ENCODE results near the gene EPS8. TPM values are rescaled to one million over a fixed set of nuclear protein-coding genes. Genes with fewer than 3 reads are reported as not detected.

EPS8 gene
- total RNA-seq (2014; rRNA removed; shearing (Covaris generic)), result 0.64 and 0.92 TPM in 2 replicates
- 0.44 and 0.61 TPM in 2 replicates for total RNA-seq (2022)
- Bru-seq, nascent RNA, result percentile 24 among the genes with signal in this experiment
- BruChase-seq, experiment 1, labeled RNA remaining after a 6-hour chase, result percentile 15 among the genes with signal in this experiment
- BruChase-seq, experiment 2, labeled RNA remaining after a 2-hour chase, result percentile 20 among the genes with signal in this experiment
- long read RNA-seq, result 0 reads

DNA sequence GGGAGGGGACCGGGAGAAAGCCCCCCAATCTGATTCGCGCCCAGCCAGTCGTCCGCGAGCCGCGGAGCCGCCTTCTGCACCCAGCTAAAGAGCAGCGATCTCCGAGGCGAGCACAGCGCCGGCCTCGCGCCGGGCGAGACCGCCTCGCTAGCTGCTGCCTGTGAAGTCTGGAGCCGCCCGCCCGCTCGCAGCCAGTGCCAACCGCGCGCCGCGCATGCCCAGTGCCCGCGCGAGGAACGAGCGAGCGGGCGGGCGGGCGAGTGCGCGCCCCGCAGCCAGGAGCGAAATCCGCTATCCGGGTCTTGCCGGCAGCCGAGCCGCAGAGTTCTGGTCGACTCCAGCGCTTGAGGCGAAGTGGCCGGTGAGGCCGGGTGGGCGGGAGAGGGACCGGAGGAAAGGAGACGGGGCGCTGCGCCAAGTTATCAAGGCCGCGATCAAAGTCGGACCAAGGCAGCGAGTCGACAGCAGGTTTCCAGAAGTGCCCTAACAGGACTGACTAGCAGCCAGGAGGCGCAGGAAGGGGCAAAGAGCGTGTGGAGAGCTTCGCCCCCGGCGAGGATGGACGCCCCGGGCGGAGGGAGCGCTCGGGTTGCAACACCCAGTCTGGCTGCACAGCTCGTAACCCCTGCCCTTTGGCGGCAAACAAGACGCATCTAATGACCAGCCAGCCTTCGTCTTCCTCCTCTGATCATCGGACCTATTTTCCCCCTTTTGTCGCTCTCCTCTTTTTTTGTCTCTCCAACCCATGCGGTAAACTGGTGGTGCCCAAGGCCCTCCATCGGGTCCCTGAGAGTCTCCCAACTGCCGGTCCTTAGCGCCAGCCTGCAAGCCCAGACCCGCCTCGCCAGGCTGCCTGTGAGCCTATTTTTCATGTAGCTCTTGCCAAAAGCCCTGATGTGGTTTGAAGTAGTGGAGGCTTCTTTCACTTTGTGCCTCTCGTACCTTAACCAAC, at the start of gene EPS8:
Gene EPS8 (minus strand): TSS at position 169 of the 952 bp plus-strand sequence. CDS start 106,437 bp downstream, outside the sequence.
- Histone ChIP-seq H2AFZ (ENCODE audit: low read length) (peak within 1 kb of the TSS; percentile 41; the same call in 1 of the 2 replicates), H3K4me3 (ENCODE audit: low read depth, low read length, poor library complexity, severe bottlenecking) (peak within 1 kb of the TSS; percentile 58), H3K27ac (ENCODE audit: low read depth, low read length, poor library complexity, severe bottlenecking) (no peak within 1 kb of the TSS), H3K36me3 (ENCODE audit: insufficient read depth, low read length) (no peaks in the 10 kb centered on the region), H3K4me1 (ENCODE audit: insufficient read depth, low read length, poor library complexity, severe bottlenecking) (no peaks in the 10 kb centered on the region), H4K20me1 (ENCODE audit: insufficient read depth, low read length) (no peaks in the 10 kb centered on the region), H3K9me3 (ENCODE audit: low read length) (no peaks in the 10 kb centered on the region), H3K4me2 (ENCODE audit: low read length) (peak within 1 kb of the TSS; percentile 58; the same call in 1 of the 2 replicates), H3K9me2 (ENCODE audit: insufficient read depth, low read length) (no peaks in the 10 kb centered on the region), H3K79me2 (ENCODE audit: insufficient read depth, low read depth, low read length) (no peaks in the 10 kb centered on the region)
- CTCF ChIA-PET (ENCODE audit: unreplicated experiment), result no interaction called here
- no peak for TF ChIP-seq CTCF (conservative IDR thresholded peaks at IDR 0.05; ENCODE audit: low read length)
- TF ChIP-seq EZH2phosphoT487 (IDR thresholded peaks at IDR 0.05; ENCODE audit: borderline replicate concordance, low read depth, low read length), result no peak
- POLR2A ChIA-PET, result no interaction called here
- BruUV-seq (replicated peaks), result no TSS peak
- peak; percentile 62 for DNase-seq (ENCODE audit: low spot score)
- intact Hi-C loops (cut with micrococcal nuclease; ENCODE audit: unreplicated experiment), result no loop called here

DNA sequence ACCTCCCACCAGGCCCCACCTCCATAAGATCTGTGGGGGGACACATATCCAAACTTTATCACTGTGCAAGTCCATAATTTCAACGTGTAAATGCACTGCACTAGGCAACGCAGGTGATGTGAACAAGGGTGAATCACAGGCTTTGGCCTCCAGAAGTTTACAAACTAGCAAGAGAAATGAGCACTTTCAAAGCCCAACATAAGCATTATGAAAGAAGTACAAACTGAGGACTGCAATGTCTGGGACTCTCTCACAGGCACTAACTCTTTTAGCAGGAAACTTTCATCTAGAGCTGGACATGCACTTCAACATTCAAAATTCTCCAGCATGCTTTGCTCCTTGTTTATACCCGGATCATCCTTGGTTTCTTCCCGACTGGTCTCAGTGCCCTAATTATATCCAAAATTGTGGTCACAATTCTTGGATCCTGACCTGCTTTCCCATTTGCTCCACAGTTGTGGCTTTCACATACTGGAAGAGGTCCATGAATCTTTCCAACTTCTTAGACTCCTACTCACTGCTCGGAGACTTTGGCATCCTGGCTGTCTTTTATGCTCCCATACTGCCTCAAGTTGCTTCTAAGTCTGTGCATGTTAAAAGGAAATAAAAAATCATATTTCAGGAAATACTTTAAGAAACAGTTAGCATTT, 48.1 kb upstream of the EPS8 start:
- Histone ChIP-seq H3K9me2 (ENCODE audit: insufficient read depth, low read length) (no peaks in the 10 kb centered on the region), H3K27ac (ENCODE audit: low read depth, low read length, poor library complexity, severe bottlenecking) (no peak overlapping the region), H4K20me1 (ENCODE audit: insufficient read depth, low read length) (no peaks in the 10 kb centered on the region), H3K36me3 (ENCODE audit: insufficient read depth, low read length) (no peaks in the 10 kb centered on the region), H3K79me2 (ENCODE audit: insufficient read depth, low read depth, low read length) (no peaks in the 10 kb centered on the region), H3K4me2 (ENCODE audit: low read length) (no peak overlapping the region), H2AFZ (ENCODE audit: low read length) (no peak overlapping the region), H3K4me3 (ENCODE audit: low read depth, low read length, poor library complexity, severe bottlenecking) (no peak overlapping the region), H3K4me1 (ENCODE audit: insufficient read depth, low read length, poor library complexity, severe bottlenecking) (no peaks in the 10 kb centered on the region), H3K9me3 (ENCODE audit: low read length) (no peaks in the 10 kb centered on the region)
- TF ChIP-seq CTCF (conservative IDR thresholded peaks at IDR 0.05; ENCODE audit: low read length) (no peak), EZH2phosphoT487 (IDR thresholded peaks at IDR 0.05; ENCODE audit: borderline replicate concordance, low read depth, low read length) (no peak)
- intact Hi-C loops (cut with micrococcal nuclease; ENCODE audit: unreplicated experiment), result no loop called here
- DNase-seq (ENCODE audit: low spot score), result no peak
- ChIA-PET POLR2A (interaction anchor here (0.6 kb wide), 1 partner anchor 1809 kb away, joined by 4 read pairs; no protein-coding TSS in a partner anchor), CTCF (ENCODE audit: unreplicated experiment) (no interaction called here)
- no TSS peak for BruUV-seq (replicated peaks)

All from OCI-LY7 (cell line).